ENCODE data around the gene GPATCH8.

DNA sequence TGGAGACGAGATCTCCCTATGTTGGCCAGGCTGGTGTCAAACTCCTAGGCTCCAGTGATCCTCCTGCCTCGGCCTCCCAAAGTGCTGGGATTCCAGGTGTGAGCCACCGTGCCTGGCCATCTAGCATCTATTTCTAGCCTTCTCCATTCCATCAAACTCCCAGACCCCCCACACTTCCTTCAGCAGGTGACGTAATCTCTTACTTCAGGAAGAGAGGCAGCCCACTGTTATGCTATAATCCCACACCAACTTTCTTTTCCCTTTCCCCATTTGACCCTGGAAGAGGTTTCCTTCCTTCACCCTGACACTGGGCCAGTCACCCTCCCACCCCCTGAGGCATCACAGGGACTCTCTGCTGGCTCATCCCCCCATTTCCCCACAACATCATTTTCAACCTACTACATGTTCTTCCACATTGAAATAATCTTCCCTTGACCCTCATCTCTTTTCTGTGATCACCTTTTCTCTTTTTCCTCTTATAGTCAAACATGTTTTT, 121.3 kb downstream of the GPATCH8 start:
- TF ChIP-seq POLR2AphosphoS5 (IDR thresholded peaks at IDR 0.05; ENCODE audit: low read depth, low read length) (no peak), POLR2A (IDR thresholded peaks at IDR 0.05; ENCODE audit: low read depth, low read length) (no peak), TAF1 (IDR thresholded peaks at IDR 0.05; ENCODE audit: borderline replicate concordance, low read depth, low read length) (no peak)

Data from GM12892 (cell line).